Stimulated activated naive B cell treated with anti-CD40 and anti-IgM and Interleukin-4, amounts not matched to agents 10 μg/mL and 1 μg/mL and 100 μg/mL, for 72 hours (primary cell): ENCODE results near the gene GPC3.

Source experiments
- ATAC-seq, 2 donors: fragments of 150-1000 bp; cut with Tn5 transposase; replicated peaks; 2 replicates each; pipeline ENCODE4 v1.10.0; 2021; ENCODE audit warnings: moderate library complexity in 1 of 2
- DNase-seq: peaks from one replicate; pipeline ENCODE4 v3.0.0; 2021
- H3K27ac Mint-ChIP-seq: one replicate; pipeline ENCODE4 v1.8.0; 2022; ENCODE audit warnings: mild to moderate bottlenecking, mixed read lengths
- H3K27me3 Mint-ChIP-seq, 2 donors: one replicate each; pipeline ENCODE4 v1.8.0; 2022; ENCODE audit warnings: mixed read lengths in 2 of 2
- H3K36me3 Mint-ChIP-seq, 2 donors: one replicate each; pipeline ENCODE4 v1.8.0; 2022; ENCODE audit warnings: mixed read lengths in 2 of 2, mild to moderate bottlenecking in 1 of 2
- H3K4me1 Mint-ChIP-seq, 2 donors: one replicate each; pipeline ENCODE4 v1.8.0; 2022; ENCODE audit warnings: mixed read lengths in 2 of 2, mild to moderate bottlenecking in 1 of 2
- H3K4me3 Mint-ChIP-seq, 2 donors: one replicate each; pipeline ENCODE4 v1.8.0; 2022; ENCODE audit warnings: mild to moderate bottlenecking in 2 of 2, mixed read lengths in 2 of 2, moderate library complexity in 1 of 2
- H3K9me3 Mint-ChIP-seq, 2 donors: one replicate each; pipeline ENCODE4 v1.8.0; 2022; ENCODE audit warnings: mixed read lengths in 2 of 2, mild to moderate bottlenecking in 1 of 2

Gene GPC3

GRCh38 chrX:133563705-133564104 is 421.7 kb downstream of the GPC3 start:
- H3K4me1 Mint-ChIP-seq: no peaks in the 10 kb centered on the region
- no peak overlapping the region for H3K4me3 Mint-ChIP-seq
- no peaks in the 10 kb centered on the region for H3K36me3 Mint-ChIP-seq
- no peak for DNase-seq
- no peak overlapping the region for H3K27ac Mint-ChIP-seq
- peaks cover 5 to 11% of the 10 kb centered on the region in 2 donors for H3K27me3 Mint-ChIP-seq
- no peaks in the 10 kb centered on the region for H3K9me3 Mint-ChIP-seq
- ATAC-seq: no peak

GRCh38 chrX:133561251-133561650 is 424.1 kb downstream of the GPC3 start:
- DNase-seq (no peak), ATAC-seq (no peak)
- Mint-ChIP-seq H3K27me3 (peaks cover 5 to 11% of the 10 kb centered on the region in 2 donors), H3K27ac (no peak overlapping the region), H3K4me3 (no peak overlapping the region), H3K4me1 (no peaks in the 10 kb centered on the region), H3K9me3 (no peaks in the 10 kb centered on the region), H3K36me3 (no peaks in the 10 kb centered on the region)

- Mint-ChIP-seq H3K4me3 (no peak overlapping the region), H3K36me3 (peaks cover 0 to 4% of the 10 kb centered on the region in 2 donors), H3K27ac (no peak overlapping the region), H3K9me3 (peaks cover 5 to 9% of the 10 kb centered on the region in 2 donors), H3K4me1 (no peaks in the 10 kb centered on the region), H3K27me3 (peaks cover 4 to 16% of the 10 kb centered on the region in 2 donors)
- ATAC-seq: no peak
- no peak for DNase-seq
These were observed 425.5 kb downstream of the GPC3 start for GRCh38 chrX:133559909-133560308.

- Mint-ChIP-seq H3K9me3 (peaks cover 7 to 13% of the 10 kb centered on the region in 2 donors), H3K27ac (no peak overlapping the region), H3K4me3 (no peak overlapping the region), H3K36me3 (peaks cover 0 to 4% of the 10 kb centered on the region in 2 donors), H3K27me3 (peaks cover 8 to 18% of the 10 kb centered on the region in 2 donors), H3K4me1 (no peaks in the 10 kb centered on the region)
- no peak for DNase-seq
- no peak for ATAC-seq
These were observed 429.5 kb downstream of the GPC3 start for GRCh38 chrX:133555782-133556458.

GRCh38 chrX:133550665-133551485 is 434.5 kb downstream of the GPC3 start:
- DNase-seq (no peak), ATAC-seq (no peak)
- Mint-ChIP-seq H3K4me1 (no peaks in the 10 kb centered on the region), H3K36me3 (peaks cover 0 to 4% of the 10 kb centered on the region in 2 donors), H3K4me3 (no peak overlapping the region), H3K9me3 (peaks cover 8 to 11% of the 10 kb centered on the region in 2 donors), H3K27me3 (peaks cover 7 to 8% of the 10 kb centered on the region in 2 donors), H3K27ac (no peak overlapping the region)

GRCh38 chrX:133549295-133549933 is 436.0 kb downstream of the GPC3 start:
- Mint-ChIP-seq H3K4me3 (no peak overlapping the region), H3K4me1 (no peaks in the 10 kb centered on the region), H3K9me3 (peaks cover 1 to 2% of the 10 kb centered on the region in 2 donors), H3K27me3 (peaks cover 0 to 1% of the 10 kb centered on the region in 2 donors), H3K36me3 (no peaks in the 10 kb centered on the region), H3K27ac (no peak overlapping the region)
- ATAC-seq (no peak), DNase-seq (no peak)

- no peaks in the 10 kb centered on the region for H3K27me3 Mint-ChIP-seq
- H3K4me3 Mint-ChIP-seq: no peak overlapping the region
- no peak for ATAC-seq
- no peaks in the 10 kb centered on the region for H3K4me1 Mint-ChIP-seq
- peaks cover 0 to 2% of the 10 kb centered on the region in 2 donors for H3K9me3 Mint-ChIP-seq
- no peak overlapping the region for H3K27ac Mint-ChIP-seq
- no peaks in the 10 kb centered on the region for H3K36me3 Mint-ChIP-seq
- no peak for DNase-seq
These were observed 439.0 kb downstream of the GPC3 start for GRCh38 chrX:133546441-133546840.

GRCh38 chrX:133544778-133545177 is 440.6 kb downstream of the GPC3 start:
- ATAC-seq (no peak), DNase-seq (no peak)
- H3K27ac Mint-ChIP-seq: no peak overlapping the region
- no peaks in the 10 kb centered on the region for H3K4me1 Mint-ChIP-seq
- H3K4me3 Mint-ChIP-seq: no peak overlapping the region
- H3K36me3 Mint-ChIP-seq: no peaks in the 10 kb centered on the region
- H3K27me3 Mint-ChIP-seq: no peaks in the 10 kb centered on the region
- peaks cover 0 to 2% of the 10 kb centered on the region in 2 donors for H3K9me3 Mint-ChIP-seq

GRCh38 chrX:133544115-133544514 is 441.3 kb downstream of the GPC3 start:
- no peaks in the 10 kb centered on the region for H3K4me1 Mint-ChIP-seq
- H3K4me3 Mint-ChIP-seq: no peak overlapping the region
- DNase-seq (no peak), ATAC-seq (no peak)
- no peaks in the 10 kb centered on the region for H3K36me3 Mint-ChIP-seq
- peaks cover 0 to 2% of the 10 kb centered on the region in 2 donors for H3K9me3 Mint-ChIP-seq
- no peak overlapping the region for H3K27ac Mint-ChIP-seq
- H3K27me3 Mint-ChIP-seq: no peaks in the 10 kb centered on the region

- Mint-ChIP-seq H3K27me3 (no peaks in the 10 kb centered on the region), H3K36me3 (no peaks in the 10 kb centered on the region), H3K27ac (no peak overlapping the region), H3K4me3 (no peak overlapping the region), H3K9me3 (peaks cover 0 to 2% of the 10 kb centered on the region in 2 donors), H3K4me1 (no peaks in the 10 kb centered on the region)
- no peak for DNase-seq
- ATAC-seq: no peak
These were observed 441.7 kb downstream of the GPC3 start for GRCh38 chrX:133543654-133544053.

GRCh38 chrX:133542476-133542875 is 442.9 kb downstream of the GPC3 start:
- DNase-seq: no peak
- no peak for ATAC-seq
- H3K27ac Mint-ChIP-seq: no peak overlapping the region
- no peaks in the 10 kb centered on the region for H3K36me3 Mint-ChIP-seq
- no peak overlapping the region for H3K4me3 Mint-ChIP-seq
- no peaks in the 10 kb centered on the region for H3K27me3 Mint-ChIP-seq
- peaks cover 0 to 2% of the 10 kb centered on the region in 2 donors for H3K9me3 Mint-ChIP-seq
- no peaks in the 10 kb centered on the region for H3K4me1 Mint-ChIP-seq

- no peaks in the 10 kb centered on the region for H3K36me3 Mint-ChIP-seq
- H3K9me3 Mint-ChIP-seq: no peaks in the 10 kb centered on the region
- H3K4me3 Mint-ChIP-seq: no peak overlapping the region
- ATAC-seq (no peak), DNase-seq (no peak)
- H3K4me1 Mint-ChIP-seq: no peaks in the 10 kb centered on the region
- no peaks in the 10 kb centered on the region for H3K27me3 Mint-ChIP-seq
- no peak overlapping the region for H3K27ac Mint-ChIP-seq
These were observed 444.4 kb downstream of the GPC3 start for GRCh38 chrX:133541021-133541420.

- no peak for ATAC-seq
- Mint-ChIP-seq H3K9me3 (no peaks in the 10 kb centered on the region), H3K27me3 (peaks cover 0 to 3% of the 10 kb centered on the region in 2 donors), H3K36me3 (no peaks in the 10 kb centered on the region), H3K4me3 (no peak overlapping the region), H3K27ac (no peak overlapping the region), H3K4me1 (no peaks in the 10 kb centered on the region)
- DNase-seq: no peak
These were observed 447.2 kb downstream of the GPC3 start for GRCh38 chrX:133538148-133538547.

- Mint-ChIP-seq H3K9me3 (no peaks in the 10 kb centered on the region), H3K4me3 (no peak overlapping the region), H3K36me3 (no peaks in the 10 kb centered on the region), H3K4me1 (no peaks in the 10 kb centered on the region), H3K27me3 (peaks cover 0 to 3% of the 10 kb centered on the region in 2 donors), H3K27ac (no peak overlapping the region)
- ATAC-seq (no peak), DNase-seq (no peak)
These were observed 448.3 kb downstream of the GPC3 start for GRCh38 chrX:133537142-133537541.
